MCF 10A (cell line): ENCODE results near the gene TMEM209. TPM values are rescaled to one million over a fixed set of nuclear protein-coding genes. Genes with fewer than 3 reads are reported as not detected.
A peak's percentile ranks its signal among the peaks of the same experiment; 100 is the strongest.
"Not testable (repeated sequence)": the region's sequence is repeated elsewhere in the genome, so short reads cannot be mapped to it uniquely, and the experiment has no call there.

Experiments
- BruUV-seq: library from RNA; stranded (reverse); fragments of 400-500 nt; replicated peaks from 2 replicates; lab custom pipeline; 2021; lab: Mats Ljungman, UMichigan
- CTCF ChIA-PET: fragments of 300-600 bp; sonication (Branson Sonifier 250); formaldehyde crosslinking; extraction: SDS; loops from one replicate; lab custom pipeline; 2021; ENCODE audit warnings: antibody characterized with exemption, inconsistent platforms; lab: Yijun Ruan, JAX
- POLR2A ChIA-PET: fragments of 300-600, 350-650 bp; sonication (Branson Sonifier 250); formaldehyde crosslinking; extraction: SDS; loops from one replicate; lab custom pipeline; 2020; ENCODE audit warnings: antibody characterized with exemption, inconsistent platforms; lab: Yijun Ruan, JAX
- DNase-seq: peaks from one replicate; pipeline ENCODE4 v3.0.0-alpha.2; 2018; ENCODE audit not compliant: unreplicated experiment
- H3K27ac Mint-ChIP-seq: one replicate; pipeline ENCODE4 v1.8.0; 2022; ENCODE audit warnings: mild to moderate bottlenecking, low read depth, mixed read lengths; ENCODE audit not compliant: unreplicated experiment
- H3K27me3 Mint-ChIP-seq: one replicate; pipeline ENCODE4 v1.8.0; 2022; ENCODE audit warnings: mixed read lengths; ENCODE audit not compliant: insufficient read depth, unreplicated experiment
- H3K36me3 Mint-ChIP-seq: one replicate; pipeline ENCODE4 v1.8.0; 2022; ENCODE audit warnings: mild to moderate bottlenecking, moderate library complexity, mixed read lengths; ENCODE audit not compliant: insufficient read depth, unreplicated experiment
- H3K4me1 Mint-ChIP-seq: one replicate; pipeline ENCODE4 v1.8.0; 2022; ENCODE audit warnings: mixed read lengths; ENCODE audit not compliant: insufficient read depth, unreplicated experiment
- H3K4me3 Mint-ChIP-seq: one replicate; pipeline ENCODE4 v1.8.0; 2022; ENCODE audit warnings: mild to moderate bottlenecking, moderate library complexity, mixed read lengths; ENCODE audit not compliant: unreplicated experiment
- H3K9me3 Mint-ChIP-seq: one replicate; pipeline ENCODE4 v1.8.0; 2022; ENCODE audit warnings: mixed read lengths; ENCODE audit not compliant: unreplicated experiment
- CTCF ChIP-seq: fragments of 200-600 bp; IDR thresholded peaks from one replicate; pipeline ENCODE4 v1.8.0; 2022; ENCODE audit warnings: antibody characterized with exemption, mild to moderate bottlenecking; ENCODE audit not compliant: unreplicated experiment
- intact Hi-C: fragments of 100-400 bp; cut with micrococcal nuclease; formaldehyde crosslinking; loops from 2 replicates; pipeline ENCODE4 v1.14.1; 2022
- total RNA-seq: library from RNA; stranded (reverse); gene quantifications from 2 replicates; pipeline ENCODE4 v1.2.3, GENCODE V29; 2022

TMEM209 gene
- total RNA-seq, 1 experiment from 2014 or later = 38.3 TPM

DNA sequence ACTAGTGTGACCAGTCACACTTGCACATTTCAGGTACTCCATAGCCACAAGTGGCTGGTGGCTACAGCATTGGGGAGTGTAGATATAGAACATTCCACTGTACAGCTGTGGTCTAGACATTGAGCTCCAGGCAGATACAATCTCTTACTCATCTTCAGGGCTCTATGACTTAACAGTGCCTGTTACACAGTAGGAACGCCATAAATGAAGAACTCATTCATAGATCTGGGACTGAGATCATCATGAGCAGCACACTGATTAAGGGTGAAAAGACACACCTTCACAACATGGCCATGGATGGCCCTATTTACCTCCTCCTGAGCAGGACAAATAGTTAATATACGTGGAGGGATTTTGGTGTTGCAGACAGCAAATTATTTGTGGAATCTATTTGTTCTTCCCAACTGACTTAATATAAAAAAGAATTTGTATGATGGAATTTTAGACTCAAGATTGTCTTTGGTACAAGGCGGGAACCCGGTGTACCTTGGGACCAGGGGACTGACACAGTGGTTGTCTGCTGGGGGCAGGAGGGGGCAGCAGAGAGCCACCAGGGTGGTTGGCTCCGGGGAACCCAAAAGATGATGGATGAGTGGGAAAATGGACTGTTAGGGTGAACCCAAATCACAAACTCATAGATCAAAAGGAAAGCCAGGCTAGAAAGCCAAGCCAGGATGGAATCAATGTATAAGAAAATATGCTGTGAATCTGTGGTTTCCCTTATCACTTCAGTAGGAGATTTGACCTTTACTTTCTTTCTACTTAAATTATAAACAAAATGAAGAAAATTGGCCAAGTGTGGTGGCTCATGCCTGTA, 37.2 kb upstream of the TMEM209 start:
- BruUV-seq = no TSS peak
- Mint-ChIP-seq H3K27me3 (no peaks in the 10 kb centered on the region), H3K9me3 (peaks cover 8% of the 10 kb centered on the region), H3K4me1 (peaks cover 12% of the 10 kb centered on the region), H3K27ac (no peak overlapping the region), H3K4me3 (no peak overlapping the region), H3K36me3 (peaks cover 6% of the 10 kb centered on the region)
- intact Hi-C loops = loop anchor here (1.0 to 5.0 kb wide), 7 partner anchors 115 to 516 kb away; no protein-coding TSS in a partner anchor
- CTCF ChIA-PET = interaction anchor here (0.6 to 1.4 kb wide), 10 partner anchors 10 to 515 kb away, joined by 3 to 5 read pairs (median 3); no protein-coding TSS in a partner anchor
- POLR2A ChIA-PET = interaction anchor here (0.5 to 1.6 kb wide), 5 partner anchors 32 to 164 kb away, joined by 3 to 5 read pairs (median 5); no protein-coding TSS in a partner anchor
- peak; percentile 96 for TF ChIP-seq CTCF
- DNase-seq = peak; percentile 68

- ChIA-PET CTCF (interaction anchor here (0.5 to 1.4 kb wide), 2 partner anchors 168 to 1542 kb away, joined by 3 to 4 read pairs; no protein-coding TSS in a partner anchor), POLR2A (no interaction called here)
- Mint-ChIP-seq H3K4me3 (no peak overlapping the region), H3K27ac (no peak overlapping the region), H3K9me3 (no peaks in the 10 kb centered on the region), H3K27me3 (no peaks in the 10 kb centered on the region), H3K4me1 (peaks cover 12% of the 10 kb centered on the region), H3K36me3 (no peaks in the 10 kb centered on the region)
- no peak for TF ChIP-seq CTCF
- no peak for DNase-seq
- intact Hi-C loops = loop anchor here (5.0 kb wide), 1 partner anchor 117 kb away; no protein-coding TSS in a partner anchor
- BruUV-seq = no TSS peak
Measured at GRCh38 chr7:130240240-130240639, 35.0 kb upstream of the TMEM209 start.

DNA sequence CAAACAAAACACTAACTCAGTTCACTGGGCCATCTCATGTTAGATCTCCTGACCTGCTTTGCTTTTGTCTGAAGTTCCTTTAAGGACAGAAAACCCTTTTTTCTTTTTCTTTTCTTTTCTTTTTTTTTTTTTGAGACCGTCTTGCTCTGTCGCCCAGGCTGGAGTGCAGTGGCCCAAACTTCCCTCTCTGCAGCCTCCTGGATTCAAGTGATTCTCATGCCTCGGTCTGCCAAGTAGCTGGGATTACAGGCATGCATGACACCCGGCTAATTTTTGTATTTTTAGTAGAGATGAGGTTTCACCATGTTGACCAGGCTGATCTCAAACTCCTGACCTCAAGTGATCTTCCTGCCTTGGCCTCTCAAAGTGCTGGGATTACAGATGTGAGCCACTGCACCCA, 31.2 kb upstream of the TMEM209 start:
- H3K9me3 Mint-ChIP-seq, H3K4me3 Mint-ChIP-seq, H3K4me1 Mint-ChIP-seq, DNase-seq, H3K27me3 Mint-ChIP-seq, H3K36me3 Mint-ChIP-seq, intact Hi-C loops, BruUV-seq, H3K27ac Mint-ChIP-seq: not testable (repeated sequence)
- ChIA-PET POLR2A (interaction anchor here (1.0 kb wide), 1 partner anchor 32 kb away, joined by 3 read pairs; the partner anchor contains the start of gene TMEM209), CTCF (interaction anchor here (0.6 to 1.0 kb wide), 3 partner anchors 164 to 1385 kb away, joined by 3 to 4 read pairs (median 3); no protein-coding TSS in a partner anchor)

DNA sequence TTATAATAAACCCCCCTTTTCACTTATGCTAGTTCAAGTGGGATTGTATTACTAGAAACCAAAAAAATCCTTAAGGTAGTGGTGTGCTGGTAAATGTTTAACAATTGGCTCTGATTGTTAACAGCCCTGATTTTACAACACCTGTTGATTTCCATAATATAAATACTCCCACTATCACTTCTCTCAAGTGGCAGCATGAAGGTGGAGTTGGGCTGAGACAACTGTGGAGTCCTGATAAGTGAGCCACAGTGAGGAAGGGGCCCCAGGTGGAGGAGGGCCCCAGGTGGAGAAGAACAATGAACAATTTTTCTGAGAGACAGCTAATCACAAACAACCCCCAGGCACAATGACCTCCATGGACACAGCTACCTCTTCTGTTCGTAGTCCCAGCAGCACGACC, 28.9 kb upstream of the TMEM209 start:
- DNase-seq = no peak
- no peaks in the 10 kb centered on the region for H3K36me3 Mint-ChIP-seq
- no peaks in the 10 kb centered on the region for H3K9me3 Mint-ChIP-seq
- H3K27ac Mint-ChIP-seq = no peak overlapping the region
- no peak for TF ChIP-seq CTCF
- H3K4me1 Mint-ChIP-seq = no peaks in the 10 kb centered on the region
- POLR2A ChIA-PET = no interaction called here
- no peak overlapping the region for H3K4me3 Mint-ChIP-seq
- CTCF ChIA-PET = interaction anchor here (0.6 kb wide), 3 partner anchors 9 to 530 kb away, joined by 3 to 4 read pairs (median 3); no protein-coding TSS in a partner anchor
- intact Hi-C loops = no loop called here
- BruUV-seq = no TSS peak
- H3K27me3 Mint-ChIP-seq = no peaks in the 10 kb centered on the region
